COR-L47 (cell line): Measurements from ENCODE around the gene SMARCA4.
"Not testable (repeated sequence)": the region's sequence is repeated elsewhere in the genome, so short reads cannot be mapped to it uniquely, and the experiment has no call there.

Experiments used
- DNase-seq: peaks from one replicate; lab custom pipeline; 2025; lab: John Stamatoyannopoulos, UW

SMARCA4 gene

DNA sequence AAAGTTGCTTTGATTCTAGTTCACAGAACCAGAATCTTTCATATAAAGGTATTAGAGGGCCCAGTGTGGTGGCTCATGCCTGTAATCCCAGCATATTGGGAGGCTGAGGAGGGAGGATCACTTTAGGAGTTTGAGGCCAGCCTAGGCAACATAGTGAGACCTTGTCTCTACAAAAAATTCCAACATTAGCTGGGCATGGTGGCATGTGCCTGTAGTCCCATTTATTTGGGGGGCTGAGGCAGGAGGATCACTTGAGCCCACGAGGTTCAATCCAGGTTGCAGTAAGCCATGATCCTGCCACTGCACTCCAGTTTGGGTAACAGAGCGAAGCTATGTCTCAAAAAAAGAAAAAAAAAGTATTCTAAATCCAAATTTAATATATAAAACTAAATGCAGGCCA lies 137.5 kb downstream of the SMARCA4 start:
- no peak for DNase-seq

DNA sequence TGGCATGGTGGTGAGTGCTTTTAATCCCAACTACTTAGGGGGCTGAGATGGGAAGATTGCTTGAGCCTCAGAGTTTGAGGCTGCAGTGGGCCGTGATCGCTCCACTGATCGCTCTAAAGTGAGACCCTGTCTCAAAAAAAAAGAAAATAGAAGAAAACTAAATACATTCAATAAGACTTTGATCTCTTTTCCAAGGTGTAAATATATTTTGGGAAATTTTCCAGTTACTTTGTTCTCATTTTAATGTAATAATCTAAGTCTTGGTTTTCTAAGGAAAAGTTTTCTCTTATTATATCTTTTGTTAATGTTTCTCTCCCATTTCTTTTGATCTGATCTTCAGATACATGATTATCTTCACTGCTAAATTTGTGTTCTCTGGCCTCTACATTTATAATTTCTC lies 138.0 kb downstream of the SMARCA4 start:
- no peak for DNase-seq

DNA sequence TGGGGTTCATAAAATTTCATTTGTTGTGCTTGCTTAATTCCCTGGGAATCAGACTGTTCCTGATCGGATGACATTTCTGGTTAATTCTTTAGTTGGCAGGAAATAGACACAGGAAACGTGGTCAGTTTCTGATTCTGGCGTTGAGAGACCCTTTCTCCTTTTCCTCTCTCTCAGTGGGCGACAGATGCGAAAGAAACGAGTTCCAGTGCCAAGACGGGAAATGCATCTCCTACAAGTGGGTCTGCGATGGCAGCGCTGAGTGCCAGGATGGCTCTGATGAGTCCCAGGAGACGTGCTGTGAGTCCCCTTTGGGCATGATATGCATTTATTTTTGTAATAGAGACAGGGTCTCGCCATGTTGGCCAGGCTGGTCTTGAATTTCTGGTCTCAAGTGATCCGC lies 139.2 kb downstream of the SMARCA4 start:
- no peak for DNase-seq

DNA sequence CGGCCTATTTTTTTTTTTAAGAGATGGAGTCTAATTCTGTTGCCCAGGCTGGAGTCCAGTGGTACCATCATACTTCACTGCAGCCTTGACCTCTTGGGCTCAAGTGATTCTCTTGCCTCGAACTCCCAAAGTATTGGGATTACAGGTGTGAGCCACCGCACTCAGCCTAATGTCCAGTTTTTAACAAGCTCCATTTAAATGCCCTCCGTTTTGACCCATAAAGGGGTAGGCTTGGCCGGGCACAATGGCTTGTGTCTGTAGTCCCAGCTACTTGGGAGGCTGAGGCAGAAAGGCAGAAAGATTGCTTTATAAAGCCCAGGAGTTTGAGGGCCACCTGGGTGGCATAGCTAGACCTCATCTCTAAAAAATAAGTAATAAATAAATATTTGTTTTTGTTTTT lies 140.2 kb downstream of the SMARCA4 start:
- DNase-seq = no peak

DNA sequence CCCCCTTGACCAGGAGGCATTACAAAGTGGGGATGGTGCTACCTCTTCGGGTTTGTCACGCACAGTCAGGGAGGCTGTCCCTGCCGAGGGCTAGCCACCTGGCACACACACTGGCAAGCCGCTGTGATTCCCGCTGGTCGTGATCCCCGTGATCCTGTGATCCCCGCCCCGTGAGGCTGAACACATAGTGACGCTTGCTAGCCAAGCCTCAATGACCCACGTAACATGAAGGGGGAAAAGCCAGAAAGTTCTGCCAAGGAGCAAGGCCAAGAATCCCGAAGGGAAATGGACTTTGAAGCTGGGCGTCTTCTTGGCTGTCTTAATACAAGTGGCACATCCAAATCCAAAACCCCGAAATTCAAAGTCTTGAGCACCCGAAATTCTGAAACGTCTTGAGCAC lies 142.1 kb downstream of the SMARCA4 start:
- no peak for DNase-seq

DNA sequence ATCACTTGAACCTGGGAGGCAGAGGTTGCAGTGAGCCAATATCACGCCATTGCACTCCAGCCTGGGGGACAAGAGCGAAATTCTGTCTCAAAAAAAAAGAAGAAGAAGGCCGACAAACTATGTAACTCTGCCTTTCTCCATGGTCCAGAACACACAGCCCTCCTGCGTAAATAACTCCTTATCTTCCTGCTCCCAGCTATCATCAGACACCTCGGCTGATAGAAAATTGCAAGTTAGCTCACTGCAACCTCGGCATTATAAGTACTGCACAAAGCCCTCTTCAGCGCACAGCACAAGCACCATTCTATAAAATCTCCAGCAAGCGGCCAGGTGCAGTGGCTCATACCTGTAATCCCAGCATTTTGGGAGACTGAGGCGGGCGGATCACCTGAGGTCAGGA lies 142.8 kb downstream of the SMARCA4 start:
- not testable (repeated sequence) for DNase-seq

DNA sequence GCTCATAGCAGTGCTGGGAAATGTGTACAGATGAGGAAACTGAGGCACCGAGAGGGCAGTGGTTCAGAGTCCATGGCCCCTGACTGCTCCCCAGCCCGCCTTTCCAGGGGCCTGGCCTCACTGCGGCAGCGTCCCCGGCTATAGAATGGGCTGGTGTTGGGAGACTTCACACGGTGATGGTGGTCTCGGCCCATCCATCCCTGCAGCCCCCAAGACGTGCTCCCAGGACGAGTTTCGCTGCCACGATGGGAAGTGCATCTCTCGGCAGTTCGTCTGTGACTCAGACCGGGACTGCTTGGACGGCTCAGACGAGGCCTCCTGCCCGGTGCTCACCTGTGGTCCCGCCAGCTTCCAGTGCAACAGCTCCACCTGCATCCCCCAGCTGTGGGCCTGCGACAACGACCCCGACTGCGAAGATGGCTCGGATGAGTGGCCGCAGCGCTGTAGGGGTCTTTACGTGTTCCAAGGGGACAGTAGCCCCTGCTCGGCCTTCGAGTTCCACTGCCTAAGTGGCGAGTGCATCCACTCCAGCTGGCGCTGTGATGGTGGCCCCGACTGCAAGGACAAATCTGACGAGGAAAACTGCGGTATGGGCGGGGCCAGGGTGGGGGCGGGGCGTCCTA lies 144.3 kb downstream of the SMARCA4 start:
- DNase-seq = no peak

DNA sequence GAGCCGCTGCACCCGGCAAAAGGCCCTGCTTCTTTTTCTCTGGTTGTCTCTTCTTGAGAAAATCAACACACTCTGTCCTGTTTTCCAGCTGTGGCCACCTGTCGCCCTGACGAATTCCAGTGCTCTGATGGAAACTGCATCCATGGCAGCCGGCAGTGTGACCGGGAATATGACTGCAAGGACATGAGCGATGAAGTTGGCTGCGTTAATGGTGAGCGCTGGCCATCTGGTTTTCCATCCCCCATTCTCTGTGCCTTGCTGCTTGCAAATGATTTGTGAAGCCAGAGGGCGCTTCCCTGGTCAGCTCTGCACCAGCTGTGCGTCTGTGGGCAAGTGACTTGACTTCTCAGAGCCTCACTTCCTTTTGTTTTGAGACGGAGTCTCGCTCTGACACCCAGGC lies 145.6 kb downstream of the SMARCA4 start:
- DNase-seq = no peak

DNA sequence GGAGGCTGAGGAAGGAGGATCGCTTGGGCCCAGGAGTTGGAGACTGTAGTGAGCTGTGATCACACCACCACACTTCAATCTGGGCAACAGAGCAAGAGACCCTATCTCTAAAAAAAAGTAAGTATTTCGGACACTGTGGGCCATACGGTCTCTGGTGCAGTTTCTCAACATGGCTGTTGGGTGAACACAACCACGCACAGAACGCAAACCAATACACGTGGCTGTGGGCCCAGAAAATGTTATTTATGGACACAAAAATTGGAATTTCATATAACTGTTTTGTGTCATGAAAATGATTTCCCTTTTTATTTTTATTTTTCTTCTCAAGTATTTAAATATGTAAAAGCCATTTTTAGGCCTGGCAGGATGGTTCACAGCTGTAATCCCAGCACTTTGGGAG lies 147.9 kb downstream of the SMARCA4 start:
- DNase-seq = no peak

DNA sequence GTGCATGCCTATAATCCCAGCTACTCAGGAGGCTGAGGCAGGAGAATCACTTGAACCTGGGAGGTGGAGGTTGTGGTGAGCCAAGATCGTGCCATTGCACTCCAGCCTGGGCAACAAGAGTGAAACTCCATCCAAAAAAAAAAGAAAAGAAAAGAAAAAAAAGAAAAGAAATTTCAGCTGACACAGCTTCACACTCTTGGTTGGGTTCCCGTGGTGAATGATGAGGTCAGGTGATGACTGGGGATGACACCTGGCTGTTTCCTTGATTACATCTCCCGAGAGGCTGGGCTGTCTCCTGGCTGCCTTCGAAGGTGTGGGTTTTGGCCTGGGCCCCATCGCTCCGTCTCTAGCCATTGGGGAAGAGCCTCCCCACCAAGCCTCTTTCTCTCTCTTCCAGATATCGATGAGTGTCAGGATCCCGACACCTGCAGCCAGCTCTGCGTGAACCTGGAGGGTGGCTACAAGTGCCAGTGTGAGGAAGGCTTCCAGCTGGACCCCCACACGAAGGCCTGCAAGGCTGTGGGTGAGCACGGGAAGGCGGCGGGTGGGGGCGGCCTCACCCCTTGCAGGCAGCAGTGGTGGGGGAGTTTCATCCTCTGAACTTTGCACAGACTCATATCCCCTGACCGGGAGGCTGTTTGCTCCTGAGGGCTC lies 150.4 kb downstream of the SMARCA4 start:
- no peak for DNase-seq

DNA sequence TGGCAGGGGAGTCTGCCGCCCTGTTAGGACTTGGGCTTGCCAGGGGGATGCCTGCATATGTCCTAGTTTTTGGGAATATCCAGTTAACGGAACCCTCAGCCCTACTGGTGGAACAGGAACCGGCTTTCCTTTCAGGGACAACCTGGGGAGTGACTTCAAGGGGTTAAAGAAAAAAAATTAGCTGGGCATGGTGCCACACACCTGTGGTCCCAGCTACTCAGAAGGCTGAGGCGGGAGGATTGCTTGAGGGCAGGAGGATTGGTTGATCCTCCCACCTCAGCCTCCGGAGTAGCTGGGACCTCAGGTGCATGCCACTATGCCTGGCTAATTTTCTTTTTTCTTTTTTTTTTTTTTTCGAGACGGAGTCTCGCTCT lies 150.9 kb downstream of the SMARCA4 start:
- DNase-seq = no peak
